H1 (cell line): ENCODE measurements around the gene ANKRD17. TPM values are rescaled to one million over a fixed set of nuclear protein-coding genes. Genes with fewer than 3 reads are reported as not detected.

Experiments used
- BACH1 ChIP-seq: IDR thresholded peaks from 2 replicates; pipeline ENCODE4 v1.6.1; 2012; ENCODE audit warnings: low read length, improper control_type of control experiment
- CREB1 ChIP-seq: IDR thresholded peaks from 2 replicates; pipeline ENCODE4 v1.6.1; 2012; ENCODE audit warnings: inconsistent platforms
- EZH2 ChIP-seq: fragments of 200-600 bp; sonication (generic); IDR thresholded peaks from 2 replicates; pipeline ENCODE4 v1.7.1; 2012; ENCODE audit warnings: low read depth, mild to moderate bottlenecking, moderate library complexity, low read length, inconsistent platforms; ENCODE audit not compliant: severe bottlenecking
- KDM1A ChIP-seq: fragments of 200-600, 300-600 bp; sonication (generic); IDR thresholded peaks from 2 replicates; pipeline ENCODE4 v1.7.1; 2016; ENCODE audit warnings: mild to moderate bottlenecking, low read length, borderline replicate concordance
- RAD21 ChIP-seq, 2 experiments: IDR thresholded peaks in 1 of 2; conservative IDR thresholded peaks in 1 of 2; 2 replicates each; pipeline ENCODE4 v1.6.1; 2011; ENCODE audit warnings: low read depth in 2 of 2, low read length in 2 of 2, improper control_type of control experiment in 1 of 2, inconsistent platforms in 1 of 2, mild to moderate bottlenecking in 1 of 2, moderate library complexity in 1 of 2
- SRF ChIP-seq: IDR thresholded peaks from 2 replicates; pipeline ENCODE4 v1.6.1; 2011; ENCODE audit warnings: mild to moderate bottlenecking, low read depth, low read length, moderate library complexity
- polyA plus RNA-seq, 7 experiments: library from polyadenylated mRNA; depleted of rRNA in 3 of 7; stranded (reverse) in 5 of 7; unstranded in 2 of 7; fragments of >200 nt in 5 of 7; fragments of 200-250 nt in 2 of 7; gene quantifications; 1 replicate in 5 of 7; 2 replicates in 1 of 7; 4 replicates in 1 of 7; pipeline versions ENCODE4 v1.2.1 to v1.2.3, GENCODE V29; 2011 to 2013; ENCODE audit warnings: missing spikeins in 2 of 7, mixed read lengths in 2 of 7
- total RNA-seq: library from RNA; stranded (reverse); fragmentation: NEBNext Ultra II Directional; extraction: Animal tissue kit (Norgen Biotek cat#: 25700); gene quantifications from 2 replicates; pipeline ENCODE4 v1.2.1, GENCODE V29; 2021

Gene ANKRD17
- total and polyA plus RNA-seq, 2 of the 8 experiments (the other 6 are each of a cell fraction or from before 2014, with no cell fraction given) = 42.4 to 93.7 TPM

DNA sequence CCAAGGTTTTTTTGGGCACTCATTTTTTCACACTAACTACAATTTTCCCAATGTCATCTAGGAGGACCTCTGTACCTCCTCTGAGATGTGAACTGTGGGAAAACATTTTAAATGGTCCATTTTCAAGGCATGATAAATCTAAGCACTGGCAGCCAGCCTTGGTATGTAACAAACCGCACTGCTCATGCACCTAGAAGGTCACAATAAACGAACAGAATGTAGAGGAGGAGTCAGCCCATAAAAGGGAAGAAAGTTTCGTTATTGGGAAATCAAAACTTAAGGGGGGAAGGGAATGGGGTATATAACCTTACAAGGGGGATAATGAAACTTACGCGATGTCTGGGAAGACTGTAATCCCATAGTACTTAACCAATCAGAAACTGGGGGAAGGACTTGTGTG is 205.5 kb downstream of the ANKRD17 start (continued):
- TF ChIP-seq EZH2 (no peak), CREB1 (no peak), SRF (no peak), RAD21 (IDR thresholded peaks at IDR 0.05 in 1 of 2, conservative IDR thresholded peaks at IDR 0.05 in 1 of 2; ENCODE audit: low read depth in 2 of 2, low read length in 2 of 2) (no peak), BACH1 (no peak), KDM1A (no peak)
- TF ChIP-seq, all 59 proteins: peak for 0
